Colon (tissue), 2 donors: Measurements from ENCODE around the gene JCAD.
"Not testable (repeated sequence)": the region's sequence is repeated elsewhere in the genome, so short reads cannot be mapped to it uniquely, and the experiment has no call there.

Experiments
- FAIRE-seq: peaks from 2 replicates; lab custom pipeline; 2012; peaks lifted over from hg19 to GRCh38; lab: Jason Lieb, UNC
- donor health status: control.
- donor health status: control.

Gene JCAD

GRCh38 chr10:29987471-29987870, 71.9 kb downstream of the JCAD start:
- no peak for FAIRE-seq

GRCh38 chr10:29982997-29983648, 76.3 kb downstream of the JCAD start:
- no peak for FAIRE-seq

GRCh38 chr10:29981510-29981909, 77.9 kb downstream of the JCAD start:
- no peak for FAIRE-seq

GRCh38 chr10:29980084-29980483, 79.3 kb downstream of the JCAD start:
- FAIRE-seq = no peak

GRCh38 chr10:29979421-29979779, 80.0 kb downstream of the JCAD start:
- FAIRE-seq = not testable (repeated sequence)

GRCh38 chr10:29977171-29977570, 82.2 kb downstream of the JCAD start:
- FAIRE-seq = no peak

GRCh38 chr10:29976134-29976533, 83.3 kb downstream of the JCAD start:
- no peak for FAIRE-seq

- no peak for FAIRE-seq
Observed at GRCh38 chr10:29974773-29975172, 84.6 kb downstream of the JCAD start.

- FAIRE-seq = no peak
Observed at GRCh38 chr10:29973921-29974320, 85.5 kb downstream of the JCAD start.

- FAIRE-seq = no peak
Observed at GRCh38 chr10:29970576-29970975, 88.8 kb downstream of the JCAD start.

GRCh38 chr10:29970012-29970396, 89.4 kb downstream of the JCAD start:
- FAIRE-seq = no peak

- FAIRE-seq = no peak
Observed at GRCh38 chr10:29969255-29970011, 90.0 kb downstream of the JCAD start.

GRCh38 chr10:29968585-29968984, 90.8 kb downstream of the JCAD start:
- FAIRE-seq = no peak

- FAIRE-seq = no peak
Observed at GRCh38 chr10:29966269-29966668, 93.1 kb downstream of the JCAD start.
